GM10266 (cell line): ENCODE results near the gene FAM171A2.
A peak's percentile ranks its signal among the peaks of the same experiment; 100 is the strongest.

Experiments
- DNase-seq: peaks from one replicate; pipeline ENCODE4 v3.0.0; 2012; ENCODE audit errors: extremely low spot score
- CTCF ChIP-seq: IDR thresholded peaks from 2 replicates; pipeline ENCODE4 v1.5.1; 2012; ENCODE audit warnings: mild to moderate bottlenecking, low read depth; ENCODE audit not compliant: control insufficient read depth, insufficient read depth; ENCODE audit errors: missing control alignments

Gene FAM171A2

GRCh38 chr17:44362949-44363612 lies 572 bp downstream of the FAM171A2 start:
- TF ChIP-seq CTCF: peak; percentile 20
- peak; percentile 74 for DNase-seq

GRCh38 chr17:44362459-44362948 lies 1.1 kb downstream of the FAM171A2 start:
- TF ChIP-seq CTCF: no peak
- no peak for DNase-seq

GRCh38 chr17:44361292-44362260 lies 2.1 kb downstream of the FAM171A2 start:
- no peak for TF ChIP-seq CTCF
- no peak for DNase-seq

GRCh38 chr17:44360826-44361225 lies 2.8 kb downstream of the FAM171A2 start:
- DNase-seq: no peak
- no peak for TF ChIP-seq CTCF

- no peak for TF ChIP-seq CTCF
These were observed 3.5 kb downstream of the FAM171A2 start for GRCh38 chr17:44360144-44360533.

GRCh38 chr17:44359458-44360143 lies 4.1 kb downstream of the FAM171A2 start:
- TF ChIP-seq CTCF: no peak
- no peak for DNase-seq

More at GRCh38 chr17:44360144-44360533, 3.5 kb downstream of the FAM171A2 start:
- no peak for DNase-seq
